ENCODE measurements around the gene ADO.
A peak's percentile ranks its signal among the peaks of the same experiment; 100 is the strongest.

The ADO gene

GRCh38 chr10:62763155-62763554 lies 41.4 kb upstream of the ADO start:
- H3K36me3 ChIP-seq (ENCODE audit: control insufficient read depth in 4 of 4, insufficient read depth in 4 of 4, low read length in 3 of 4), result no peaks in the 10 kb centered on the region
- ChIA-PET CTCF (interaction anchor here (1.0 kb wide), 1 partner anchor 136 kb away, joined by 4 read pairs; no protein-coding TSS in a partner anchor), POLR2A (no interaction called here)
- H3K4me3 ChIP-seq (ENCODE audit: control insufficient read depth in 1 of 7, extremely low read depth in 1 of 7, insufficient read depth in 4 of 7, low read depth in 2 of 7, low read length in 6 of 7), result no peak overlapping the region
- H3K27ac ChIP-seq (ENCODE audit: insufficient read depth in 1 of 2, low read depth in 1 of 2, low read length in 2 of 2, poor library complexity in 1 of 2, severe bottlenecking in 2 of 2), result no peak overlapping the region
- H3K27me3 ChIP-seq (replicated peaks in 2 of 5; ENCODE audit: control insufficient read depth in 4 of 5, insufficient read depth in 5 of 5, low read length in 4 of 5), result no peaks in the 10 kb centered on the region
- WGBS (ENCODE audit: insufficient coverage), result 96% methylated on average over 4 of the region's 4 CpGs
- H3K9me3 ChIP-seq (ENCODE audit: control extremely low read depth in 1 of 5, control insufficient read depth in 4 of 5, insufficient read depth in 2 of 5, low read depth in 1 of 5, low read length in 4 of 5), result no peaks in the 10 kb centered on the region
- peaks cover 5 to 22% (median 17%) of the 10 kb centered on the region in 4 experiments for H3K4me1 ChIP-seq (ENCODE audit: control extremely low read depth in 1 of 4, control insufficient read depth in 4 of 4, insufficient read depth in 4 of 4, low read length in 3 of 4)
- DNase-seq, result no peak

- POLR2A ChIA-PET, result no interaction called here
- CTCF ChIA-PET, result no interaction called here
- H3K27me3 ChIP-seq (replicated peaks in 2 of 5; ENCODE audit: control insufficient read depth in 4 of 5, insufficient read depth in 5 of 5, low read length in 4 of 5), result no peaks in the 10 kb centered on the region
- no peaks in the 10 kb centered on the region for H3K9me3 ChIP-seq (ENCODE audit: control extremely low read depth in 1 of 5, control insufficient read depth in 4 of 5, insufficient read depth in 2 of 5, low read depth in 1 of 5, low read length in 4 of 5)
- peaks cover 5 to 22% (median 17%) of the 10 kb centered on the region in 4 experiments for H3K4me1 ChIP-seq (ENCODE audit: control extremely low read depth in 1 of 4, control insufficient read depth in 4 of 4, insufficient read depth in 4 of 4, low read length in 3 of 4)
- no peaks in the 10 kb centered on the region for H3K36me3 ChIP-seq (ENCODE audit: control insufficient read depth in 4 of 4, insufficient read depth in 4 of 4, low read length in 3 of 4)
- H3K27ac ChIP-seq (ENCODE audit: insufficient read depth in 1 of 2, low read depth in 1 of 2, low read length in 2 of 2, poor library complexity in 1 of 2, severe bottlenecking in 2 of 2), result no peak overlapping the region
- 100% methylated on average over 2 of the region's 4 CpGs for WGBS (ENCODE audit: insufficient coverage)
- peak; percentile 16 to 73 (median 62) for DNase-seq
- no peak overlapping the region for H3K4me3 ChIP-seq (ENCODE audit: control insufficient read depth in 1 of 7, extremely low read depth in 1 of 7, insufficient read depth in 4 of 7, low read depth in 2 of 7, low read length in 6 of 7)
Measured at GRCh38 chr10:62764011-62764410, 40.5 kb upstream of the ADO start.

GRCh38 chr10:62765726-62766125 lies 38.8 kb upstream of the ADO start:
- ChIA-PET POLR2A (no interaction called here), CTCF (no interaction called here)
- Histone ChIP-seq H3K9me3 (ENCODE audit: control extremely low read depth in 1 of 5, control insufficient read depth in 4 of 5, insufficient read depth in 2 of 5, low read depth in 1 of 5, low read length in 4 of 5) (no peaks in the 10 kb centered on the region), H3K4me3 (ENCODE audit: control insufficient read depth in 1 of 7, extremely low read depth in 1 of 7, insufficient read depth in 4 of 7, low read depth in 2 of 7, low read length in 6 of 7) (no peak overlapping the region), H3K27ac (ENCODE audit: insufficient read depth in 1 of 2, low read depth in 1 of 2, low read length in 2 of 2, poor library complexity in 1 of 2, severe bottlenecking in 2 of 2) (no peak overlapping the region), H3K27me3 (replicated peaks in 2 of 5; ENCODE audit: control insufficient read depth in 4 of 5, insufficient read depth in 5 of 5, low read length in 4 of 5) (no peaks in the 10 kb centered on the region), H3K4me1 (ENCODE audit: control extremely low read depth in 1 of 4, control insufficient read depth in 4 of 4, insufficient read depth in 4 of 4, low read length in 3 of 4) (peaks cover 4 to 9% (median 8%) of the 10 kb centered on the region in 4 experiments), H3K36me3 (ENCODE audit: control insufficient read depth in 4 of 4, insufficient read depth in 4 of 4, low read length in 3 of 4) (no peaks in the 10 kb centered on the region)
- no peak for DNase-seq
- WGBS (ENCODE audit: insufficient coverage), result no CpG with 5 or more reads among the region's 2 CpGs

GRCh38 chr10:62766386-62766785 lies 38.1 kb upstream of the ADO start:
- POLR2A ChIA-PET, result no interaction called here
- H3K27ac ChIP-seq (ENCODE audit: insufficient read depth in 1 of 2, low read depth in 1 of 2, low read length in 2 of 2, poor library complexity in 1 of 2, severe bottlenecking in 2 of 2), result no peak overlapping the region
- H3K36me3 ChIP-seq (ENCODE audit: control insufficient read depth in 4 of 4, insufficient read depth in 4 of 4, low read length in 3 of 4), result no peaks in the 10 kb centered on the region
- H3K27me3 ChIP-seq (replicated peaks in 2 of 5; ENCODE audit: control insufficient read depth in 4 of 5, insufficient read depth in 5 of 5, low read length in 4 of 5), result no peaks in the 10 kb centered on the region
- CTCF ChIA-PET, result no interaction called here
- no peak overlapping the region for H3K4me3 ChIP-seq (ENCODE audit: control insufficient read depth in 1 of 7, extremely low read depth in 1 of 7, insufficient read depth in 4 of 7, low read depth in 2 of 7, low read length in 6 of 7)
- H3K9me3 ChIP-seq (ENCODE audit: control extremely low read depth in 1 of 5, control insufficient read depth in 4 of 5, insufficient read depth in 2 of 5, low read depth in 1 of 5, low read length in 4 of 5), result no peaks in the 10 kb centered on the region
- 100% methylated on average over 2 of the region's 3 CpGs for WGBS (ENCODE audit: insufficient coverage)
- peaks cover 0 to 2% (median 2%) of the 10 kb centered on the region in 4 experiments for H3K4me1 ChIP-seq (ENCODE audit: control extremely low read depth in 1 of 4, control insufficient read depth in 4 of 4, insufficient read depth in 4 of 4, low read length in 3 of 4)
- DNase-seq, result no peak

- WGBS (ENCODE audit: insufficient coverage), result 80% methylated on average over 1 of the region's 1 CpG
- CTCF ChIA-PET, result interaction anchor here (1.5 kb wide), 2 partner anchors 10 to 89 kb away, joined by 3 to 4 read pairs; no protein-coding TSS in a partner anchor
- Histone ChIP-seq H3K4me3 (ENCODE audit: control insufficient read depth in 1 of 7, extremely low read depth in 1 of 7, insufficient read depth in 4 of 7, low read depth in 2 of 7, low read length in 6 of 7) (no peak overlapping the region), H3K4me1 (ENCODE audit: control extremely low read depth in 1 of 4, control insufficient read depth in 4 of 4, insufficient read depth in 4 of 4, low read length in 3 of 4) (no peaks in the 10 kb centered on the region), H3K9me3 (ENCODE audit: control extremely low read depth in 1 of 5, control insufficient read depth in 4 of 5, insufficient read depth in 2 of 5, low read depth in 1 of 5, low read length in 4 of 5) (no peaks in the 10 kb centered on the region), H3K27me3 (replicated peaks in 2 of 5; ENCODE audit: control insufficient read depth in 4 of 5, insufficient read depth in 5 of 5, low read length in 4 of 5) (no peaks in the 10 kb centered on the region), H3K36me3 (ENCODE audit: control insufficient read depth in 4 of 4, insufficient read depth in 4 of 4, low read length in 3 of 4) (no peaks in the 10 kb centered on the region), H3K27ac (ENCODE audit: insufficient read depth in 1 of 2, low read depth in 1 of 2, low read length in 2 of 2, poor library complexity in 1 of 2, severe bottlenecking in 2 of 2) (no peak overlapping the region)
- POLR2A ChIA-PET, result interaction anchor here (0.8 kb wide), 1 partner anchor 122 kb away, joined by 3 read pairs; no protein-coding TSS in a partner anchor
- peak; percentile 12 to 55 (median 51) for DNase-seq
Measured at GRCh38 chr10:62769574-62770242, 34.8 kb upstream of the ADO start.

GRCh38 chr10:62772186-62772974 lies 32.1 kb upstream of the ADO start:
- no peaks in the 10 kb centered on the region for H3K9me3 ChIP-seq (ENCODE audit: control extremely low read depth in 1 of 5, control insufficient read depth in 4 of 5, insufficient read depth in 2 of 5, low read depth in 1 of 5, low read length in 4 of 5)
- no peaks in the 10 kb centered on the region for H3K4me1 ChIP-seq (ENCODE audit: control extremely low read depth in 1 of 4, control insufficient read depth in 4 of 4, insufficient read depth in 4 of 4, low read length in 3 of 4)
- 97% methylated on average over 7 of the region's 7 CpGs for WGBS (ENCODE audit: insufficient coverage)
- H3K27me3 ChIP-seq (replicated peaks in 2 of 5; ENCODE audit: control insufficient read depth in 4 of 5, insufficient read depth in 5 of 5, low read length in 4 of 5), result peaks cover 0 to 2% (median 0%) of the 10 kb centered on the region in 5 experiments
- ChIA-PET POLR2A (interaction anchor here (1.0 kb wide), 1 partner anchor 44 kb away, joined by 5 read pairs; the partner anchor contains the start of gene EGR2), CTCF (interaction anchor here (0.9 to 1.3 kb wide), 2 partner anchors 10 to 13 kb away, joined by 3 to 4 read pairs; no protein-coding TSS in a partner anchor)
- H3K36me3 ChIP-seq (ENCODE audit: control insufficient read depth in 4 of 4, insufficient read depth in 4 of 4, low read length in 3 of 4), result no peaks in the 10 kb centered on the region
- H3K27ac ChIP-seq (ENCODE audit: insufficient read depth in 1 of 2, low read depth in 1 of 2, low read length in 2 of 2, poor library complexity in 1 of 2, severe bottlenecking in 2 of 2), result no peak overlapping the region
- H3K4me3 ChIP-seq (ENCODE audit: control insufficient read depth in 1 of 7, extremely low read depth in 1 of 7, insufficient read depth in 4 of 7, low read depth in 2 of 7, low read length in 6 of 7), result no peak overlapping the region
- no peak for DNase-seq

- no CpG with 5 or more reads among the region's 2 CpGs for WGBS (ENCODE audit: insufficient coverage)
- no peaks in the 10 kb centered on the region for H3K36me3 ChIP-seq (ENCODE audit: control insufficient read depth in 4 of 4, insufficient read depth in 4 of 4, low read length in 3 of 4)
- no peak overlapping the region for H3K27ac ChIP-seq (ENCODE audit: insufficient read depth in 1 of 2, low read depth in 1 of 2, low read length in 2 of 2, poor library complexity in 1 of 2, severe bottlenecking in 2 of 2)
- H3K4me1 ChIP-seq (ENCODE audit: control extremely low read depth in 1 of 4, control insufficient read depth in 4 of 4, insufficient read depth in 4 of 4, low read length in 3 of 4), result peaks cover 0 to 7% (median 4%) of the 10 kb centered on the region in 4 experiments
- POLR2A ChIA-PET, result no interaction called here
- DNase-seq, result no peak
- CTCF ChIA-PET, result no interaction called here
- H3K9me3 ChIP-seq (ENCODE audit: control extremely low read depth in 1 of 5, control insufficient read depth in 4 of 5, insufficient read depth in 2 of 5, low read depth in 1 of 5, low read length in 4 of 5), result no peaks in the 10 kb centered on the region
- no peak overlapping the region for H3K4me3 ChIP-seq (ENCODE audit: control insufficient read depth in 1 of 7, extremely low read depth in 1 of 7, insufficient read depth in 4 of 7, low read depth in 2 of 7, low read length in 6 of 7)
- peaks cover 0 to 2% (median 0%) of the 10 kb centered on the region in 5 experiments for H3K27me3 ChIP-seq (replicated peaks in 2 of 5; ENCODE audit: control insufficient read depth in 4 of 5, insufficient read depth in 5 of 5, low read length in 4 of 5)
Measured at GRCh38 chr10:62778125-62778524, 26.4 kb upstream of the ADO start.
